NT2/D1 (cell line): ENCODE measurements around the gene KLF9.

Experiments used
- SUZ12 ChIP-seq: IDR thresholded peaks from 2 replicates; pipeline ENCODE4 v1.6.1; 2011; ENCODE audit not compliant: insufficient read length, insufficient read depth; ENCODE audit errors: extremely low read depth
- YY1 ChIP-seq: IDR thresholded peaks from 2 replicates; pipeline ENCODE4 v1.6.1; 2011; ENCODE audit not compliant: insufficient read length, insufficient read depth
- ZNF274 ChIP-seq: IDR thresholded peaks from 2 replicates; pipeline ENCODE4 v1.6.1; 2011; ENCODE audit warnings: mild to moderate bottlenecking, low read depth, low read length

DNA sequence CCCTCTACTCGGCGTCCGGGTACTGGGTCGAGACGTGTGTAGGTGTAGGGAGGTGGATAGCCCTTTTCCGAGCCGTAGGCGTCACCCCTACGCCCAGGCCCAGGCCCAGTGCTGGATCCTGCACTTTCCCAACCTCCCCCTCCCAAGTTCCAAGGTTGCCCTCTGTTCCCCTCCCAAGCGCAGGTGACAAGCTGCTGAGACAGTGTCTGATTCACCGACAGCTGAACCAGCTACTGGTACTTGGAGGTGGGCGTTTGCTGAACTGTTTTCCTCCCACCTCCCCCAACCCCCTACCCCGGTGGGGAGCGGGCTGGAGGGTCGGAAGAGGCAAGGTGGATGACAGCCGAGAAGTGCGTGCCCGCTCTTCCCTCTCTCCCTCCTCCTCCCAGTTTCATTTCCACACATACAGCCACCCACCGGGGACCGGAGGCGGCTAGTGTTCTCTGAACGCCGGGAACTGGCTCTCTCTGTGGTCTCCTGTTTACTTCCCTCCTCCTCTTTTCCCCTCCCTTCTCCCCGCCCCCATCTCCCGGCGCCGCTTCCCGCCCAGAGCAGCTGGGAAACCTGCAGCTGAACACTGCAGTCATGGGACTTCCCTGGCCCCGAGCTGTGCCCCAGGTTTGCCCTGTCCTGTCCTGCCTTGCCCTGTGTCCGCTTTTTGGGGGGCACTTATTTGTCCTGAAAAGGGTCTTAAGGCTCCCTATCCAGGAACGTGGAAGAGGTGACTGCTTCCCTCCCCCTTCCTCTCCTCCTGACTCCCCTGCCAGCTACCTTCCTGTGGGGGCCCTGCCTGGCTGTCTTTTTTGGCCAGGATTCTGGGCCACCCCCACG, 6.2 kb upstream of the KLF9 start:
- TF ChIP-seq YY1 (no peak), SUZ12 (no peak), ZNF274 (no peak)
